H9 (cell line): ENCODE measurements around the gene RRAD. TPM values are rescaled to one million over a fixed set of nuclear protein-coding genes. Genes with fewer than 3 reads are reported as not detected.

Source experiments
- DNase-seq: peaks from one replicate; pipeline ENCODE4 v3.0.0-alpha.2; 2017
- H2AFZ ChIP-seq: one replicate; pipeline ENCODE4 v1.6.1; 2013; ENCODE audit warnings: mild to moderate bottlenecking, low read length, control low read depth, moderate library complexity
- H2AK5ac ChIP-seq: 2 replicates; pipeline ENCODE4 v1.6.1; 2013; ENCODE audit warnings: low read length, control low read depth, mixed read lengths; ENCODE audit not compliant: insufficient read length
- H2BK120ac ChIP-seq: one replicate; pipeline ENCODE4 v1.6.1; 2013; ENCODE audit warnings: low read depth, mild to moderate bottlenecking, low read length, control low read depth, inconsistent platforms; ENCODE audit not compliant: poor library complexity, severe bottlenecking
- H2BK12ac ChIP-seq: 2 replicates; pipeline ENCODE4 v1.6.1; 2013; ENCODE audit warnings: low read length, control low read depth, mixed read lengths, low read depth; ENCODE audit not compliant: insufficient read length
- H2BK15ac ChIP-seq: 2 replicates; pipeline ENCODE4 v1.6.1; 2013; ENCODE audit warnings: low read depth, low read length, control low read depth
- H2BK20ac ChIP-seq: one replicate; pipeline ENCODE4 v1.6.1; 2013; ENCODE audit warnings: low read depth, mild to moderate bottlenecking, low read length, control low read depth, inconsistent platforms; ENCODE audit not compliant: poor library complexity, severe bottlenecking
- H2BK5ac ChIP-seq: 2 replicates; pipeline ENCODE4 v1.6.1; 2013; ENCODE audit warnings: low read length, control low read depth, mixed read lengths; ENCODE audit not compliant: insufficient read length
- H3K14ac ChIP-seq: 2 replicates; pipeline ENCODE4 v1.6.1; 2013; ENCODE audit warnings: low read length, control low read depth; ENCODE audit not compliant: insufficient read depth
- H3K18ac ChIP-seq: 2 replicates; pipeline ENCODE4 v1.6.1; 2013; ENCODE audit warnings: low read depth, mild to moderate bottlenecking, mixed read lengths, low read length, control low read depth; ENCODE audit not compliant: insufficient read length
- H3K23ac ChIP-seq: 2 replicates; pipeline ENCODE4 v1.6.1; 2013; ENCODE audit warnings: low read length, control low read depth, mixed read lengths, low read depth; ENCODE audit not compliant: insufficient read length
- H3K23me2 ChIP-seq: 2 replicates; pipeline ENCODE4 v1.6.1; 2013; ENCODE audit warnings: low read depth, mild to moderate bottlenecking, mixed read lengths, low read length, control low read depth; ENCODE audit not compliant: insufficient read length, poor library complexity, severe bottlenecking
- H3K27ac ChIP-seq: 2 replicates; pipeline ENCODE4 v1.5.1; 2013; ENCODE audit warnings: low read length, control low read depth, mixed read lengths, low read depth; ENCODE audit not compliant: insufficient read length
- H3K27me3 ChIP-seq: 2 replicates; pipeline ENCODE4 v1.6.1; 2013; ENCODE audit warnings: low read length, control low read depth, inconsistent platforms; ENCODE audit not compliant: insufficient read depth
- H3K4ac ChIP-seq: 2 replicates; pipeline ENCODE4 v1.6.1; 2013; ENCODE audit warnings: low read depth, mild to moderate bottlenecking, control low read depth, inconsistent platforms, low read length, moderate library complexity
- H3K4me1 ChIP-seq: 2 replicates; pipeline ENCODE4 v1.6.1; 2013; ENCODE audit warnings: low read length, control low read depth, inconsistent platforms; ENCODE audit not compliant: insufficient read depth
- H3K4me2 ChIP-seq: 2 replicates; pipeline ENCODE4 v1.6.1; 2013; ENCODE audit warnings: low read length, control low read depth, mixed read lengths; ENCODE audit not compliant: insufficient read length, insufficient read depth
- H3K56ac ChIP-seq: 2 replicates; pipeline ENCODE4 v1.6.1; 2013; ENCODE audit warnings: low read depth, mild to moderate bottlenecking, mixed read lengths, low read length, control low read depth; ENCODE audit not compliant: insufficient read length
- H3K79me1 ChIP-seq: 2 replicates; pipeline ENCODE4 v1.6.1; 2013; ENCODE audit warnings: low read depth, mild to moderate bottlenecking, moderate library complexity, low read length, control low read depth, inconsistent platforms; ENCODE audit not compliant: insufficient read depth, poor library complexity, severe bottlenecking
- H3K79me2 ChIP-seq: 2 replicates; pipeline ENCODE4 v1.6.1; 2013; ENCODE audit warnings: low read length, control low read depth, inconsistent platforms; ENCODE audit not compliant: insufficient read depth
- H3K9ac ChIP-seq: 2 replicates; pipeline ENCODE4 v1.6.1; 2013; ENCODE audit warnings: low read length, control low read depth, mixed read lengths; ENCODE audit not compliant: insufficient read length; ENCODE audit errors: extremely low read depth
- H3K9me3 ChIP-seq: one replicate; pipeline ENCODE4 v1.6.1; 2013; ENCODE audit warnings: low read depth, low read length, inconsistent platforms; ENCODE audit not compliant: control insufficient read depth
- H3T11ph ChIP-seq: one replicate; pipeline ENCODE4 v1.6.1; 2013; ENCODE audit warnings: mild to moderate bottlenecking, low read length, control low read depth, inconsistent platforms
- H4K20me1 ChIP-seq: one replicate; pipeline ENCODE4 v1.6.1; 2013; ENCODE audit not compliant: control insufficient read depth, insufficient read length, insufficient read depth
- H4K5ac ChIP-seq: 2 replicates; pipeline ENCODE4 v1.6.1; 2013; ENCODE audit warnings: low read depth, mild to moderate bottlenecking, mixed read lengths, low read length, control low read depth; ENCODE audit not compliant: insufficient read length
- H4K8ac ChIP-seq: replicated peaks from 2 replicates; pipeline ENCODE4 v1.6.1; 2013; ENCODE audit warnings: low read length, control low read depth, mixed read lengths, low read depth; ENCODE audit not compliant: insufficient read length
- H4K91ac ChIP-seq: 2 replicates; pipeline ENCODE4 v1.6.1; 2013; ENCODE audit warnings: low read depth, mild to moderate bottlenecking, moderate library complexity, mixed read lengths, low read length, control low read depth; ENCODE audit not compliant: insufficient read length
- H3K27ac Mint-ChIP-seq, 3 experiments: 2 replicates in 2 of 3; 3 replicates in 1 of 3; pipeline ENCODE4 v1.8.0; 2020 to 2021; ENCODE audit warnings: mixed read lengths in 3 of 3, mild to moderate bottlenecking in 1 of 3, moderate library complexity in 1 of 3
- H3K27me3 Mint-ChIP-seq: 2 replicates; pipeline ENCODE4 v1.8.0; 2021; ENCODE audit warnings: low read depth, mild to moderate bottlenecking, moderate library complexity, mixed read lengths
- H3K36me3 Mint-ChIP-seq, 3 experiments: 2 replicates in 2 of 3; 3 replicates in 1 of 3; pipeline ENCODE4 v1.8.0; 2020 to 2021; ENCODE audit warnings: low read depth in 3 of 3, mixed read lengths in 3 of 3; ENCODE audit not compliant: insufficient read depth in 1 of 3
- H3K4me1 Mint-ChIP-seq, 2 experiments: 2 replicates each; pipeline ENCODE4 v1.8.0; 2020; ENCODE audit warnings: mixed read lengths in 2 of 2
- H3K4me3 Mint-ChIP-seq, 2 experiments: 2 replicates in 1 of 2; 3 replicates in 1 of 2; pipeline ENCODE4 v1.8.0; 2020 to 2021; ENCODE audit warnings: mild to moderate bottlenecking in 2 of 2, mixed read lengths in 2 of 2, moderate library complexity in 1 of 2
- H3K9me3 Mint-ChIP-seq, 2 experiments: 2 replicates in 1 of 2; 3 replicates in 1 of 2; pipeline ENCODE4 v1.8.0; 2020; ENCODE audit warnings: mild to moderate bottlenecking in 2 of 2, mixed read lengths in 2 of 2, moderate library complexity in 1 of 2
- WGBS: extraction: QIAGEN DNeasy Blood & Tissue Kit; methylation state at CpG from one replicate; pipeline ENCODE4 v1.1.7; 2013; ENCODE audit warnings: missing lambda C conversion rate, low lambda C conversion rate, mixed read lengths; ENCODE audit not compliant: insufficient read length; ENCODE audit errors: extremely low coverage; 5-methylcytosine and 5-hydroxymethylcytosine counted together
- total RNA-seq: library from RNA; stranded (reverse); gene quantifications from 2 replicates; pipeline ENCODE4 v1.2.1, GENCODE V29; 2021
- TF ChIP-seq, protein P1 (sequence below): fragments of 200-600 bp; sonication (generic); conservative IDR thresholded peaks from 3 replicates; pipeline ENCODE4 v1.8.0; 2021; ENCODE audit warnings: antibody characterized with exemption, mild to moderate bottlenecking

The RRAD gene
- total RNA-seq, 1 experiment from 2014 or later = 0.72 TPM

GRCh38 chr16:66947302-66948065, 22.1 kb upstream of the RRAD start:
- no peaks in the 10 kb centered on the region for H3K9me3 ChIP-seq
- no peak overlapping the region for H3K4ac ChIP-seq
- H3K27ac ChIP-seq = no peak overlapping the region
- no peak overlapping the region for H2AFZ ChIP-seq
- H2BK5ac ChIP-seq = no peak overlapping the region
- H3K27me3 Mint-ChIP-seq = peaks cover 5% of the 10 kb centered on the region
- no peak overlapping the region for H3K23ac ChIP-seq
- no peaks in the 10 kb centered on the region for H3K23me2 ChIP-seq
- no peak overlapping the region for H2BK12ac ChIP-seq
- H2AK5ac ChIP-seq = no peak overlapping the region
- H4K91ac ChIP-seq = no peak overlapping the region
- no peak overlapping the region for H3K14ac ChIP-seq
- no peaks in the 10 kb centered on the region for H3K79me2 ChIP-seq
- no peak overlapping the region for H3K18ac ChIP-seq
- peaks cover 14% of the 10 kb centered on the region; the same call in 1 of the 2 replicates for H3K27me3 ChIP-seq
- TF ChIP-seq, protein P1, sequence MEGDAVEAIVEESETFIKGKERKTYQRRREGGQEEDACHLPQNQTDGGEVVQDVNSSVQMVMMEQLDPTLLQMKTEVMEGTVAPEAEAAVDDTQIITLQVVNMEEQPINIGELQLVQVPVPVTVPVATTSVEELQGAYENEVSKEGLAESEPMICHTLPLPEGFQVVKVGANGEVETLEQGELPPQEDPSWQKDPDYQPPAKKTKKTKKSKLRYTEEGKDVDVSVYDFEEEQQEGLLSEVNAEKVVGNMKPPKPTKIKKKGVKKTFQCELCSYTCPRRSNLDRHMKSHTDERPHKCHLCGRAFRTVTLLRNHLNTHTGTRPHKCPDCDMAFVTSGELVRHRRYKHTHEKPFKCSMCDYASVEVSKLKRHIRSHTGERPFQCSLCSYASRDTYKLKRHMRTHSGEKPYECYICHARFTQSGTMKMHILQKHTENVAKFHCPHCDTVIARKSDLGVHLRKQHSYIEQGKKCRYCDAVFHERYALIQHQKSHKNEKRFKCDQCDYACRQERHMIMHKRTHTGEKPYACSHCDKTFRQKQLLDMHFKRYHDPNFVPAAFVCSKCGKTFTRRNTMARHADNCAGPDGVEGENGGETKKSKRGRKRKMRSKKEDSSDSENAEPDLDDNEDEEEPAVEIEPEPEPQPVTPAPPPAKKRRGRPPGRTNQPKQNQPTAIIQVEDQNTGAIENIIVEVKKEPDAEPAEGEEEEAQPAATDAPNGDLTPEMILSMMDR = peak; percentile 92
- no peak overlapping the region for H3K9ac ChIP-seq
- no peaks in the 10 kb centered on the region for H3K4me1 ChIP-seq
- H4K20me1 ChIP-seq = no peaks in the 10 kb centered on the region
- peaks cover 6 to 8% of the 10 kb centered on the region in 2 experiments; a peak in 3 of 5 replicates for H3K9me3 Mint-ChIP-seq
- DNase-seq = peak; percentile 82
- no peak overlapping the region; a peak in 1 of 5 replicates for H3K4me3 Mint-ChIP-seq
- peaks cover 2 to 4% of the 10 kb centered on the region in 2 experiments; a peak in 2 of 4 replicates for H3K4me1 Mint-ChIP-seq
- no peak overlapping the region for H2BK20ac ChIP-seq
- H3T11ph ChIP-seq = no peak overlapping the region
- peak overlapping the region; percentile 21 for H3K4me2 ChIP-seq
- no peaks in the 10 kb centered on the region for H3K79me1 ChIP-seq
- H2BK120ac ChIP-seq = no peak overlapping the region
- no CpG with 5 or more reads among the region's 23 CpGs for WGBS
- H2BK15ac ChIP-seq = no peak overlapping the region
- H3K56ac ChIP-seq = no peak overlapping the region
- H4K5ac ChIP-seq = no peak overlapping the region
- peaks cover 7 to 19% (median 16%) of the 10 kb centered on the region in 3 experiments; a peak in 6 of 7 replicates for H3K36me3 Mint-ChIP-seq
- no peak overlapping the region for H3K27ac Mint-ChIP-seq
- no peak overlapping the region for H4K8ac ChIP-seq
